Fibroblast of lung (primary cell): ENCODE results near the gene TRIAP1.

Experiments used
- CTCF ChIP-seq, 2 donors: IDR thresholded peaks in 1 of 2; conservative IDR thresholded peaks in 1 of 2; 1 replicate in 1 of 2; 2 replicates in 1 of 2; pipeline ENCODE4 v1.5.1; 2011 to 2012; ENCODE audit warnings: low read length in 2 of 2, control low read depth in 1 of 2, inconsistent platforms in 1 of 2, low read depth in 1 of 2, mild to moderate bottlenecking in 1 of 2
- EZH2 ChIP-seq: IDR thresholded peaks from 2 replicates; pipeline ENCODE4 v1.5.1; 2012; ENCODE audit warnings: low read length, control low read depth, mild to moderate bottlenecking; ENCODE audit errors: missing control alignments

DNA sequence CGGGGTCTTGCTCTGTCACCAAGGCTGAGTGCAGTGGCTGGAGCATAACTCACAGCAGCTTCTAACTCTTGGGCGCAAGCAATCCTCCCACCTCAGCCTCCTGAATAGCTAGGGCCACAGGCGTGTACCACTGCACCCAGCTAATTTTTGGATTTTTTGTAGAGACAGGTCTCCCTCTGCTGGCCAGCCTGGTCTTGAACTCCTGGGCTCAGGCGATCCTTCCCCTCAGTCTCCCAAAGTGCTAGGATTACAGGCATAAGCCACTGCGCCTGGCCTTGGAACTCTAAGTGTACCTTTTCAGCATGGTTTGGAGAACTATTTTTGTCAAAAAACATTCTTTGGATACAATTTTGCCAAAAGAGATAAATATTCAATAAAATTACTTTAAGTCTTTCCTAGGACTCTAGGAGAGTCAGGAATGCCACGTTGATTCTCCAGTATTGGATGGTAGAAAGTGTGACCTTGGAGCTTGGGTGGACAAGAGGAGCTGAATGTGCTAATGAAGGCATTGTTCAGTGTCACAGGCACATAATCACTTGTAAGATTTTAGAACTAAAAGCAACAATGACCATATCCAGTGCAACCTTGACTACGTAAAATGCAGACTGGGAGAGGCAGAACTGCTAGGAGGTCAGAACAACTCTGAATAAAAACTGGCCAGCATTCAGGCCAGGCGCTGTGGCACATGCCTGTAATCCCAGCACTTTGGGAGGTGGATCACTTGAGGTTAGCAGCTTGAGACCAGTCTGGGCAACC is 20.6 kb upstream of the TRIAP1 start:
- peak; percentile 52 to 69 for TF ChIP-seq CTCF (conservative IDR thresholded peaks at IDR 0.05 in 1 of 2, IDR thresholded peaks at IDR 0.05 in 1 of 2; ENCODE audit: low read depth in 1 of 2, low read length in 2 of 2)
- no peak for TF ChIP-seq EZH2
